ENCODE measurements around the gene UGT3A2. TPM values are rescaled to one million over a fixed set of nuclear protein-coding genes. Genes with fewer than 3 reads are reported as not detected.

UGT3A2 gene
- total and polyA plus RNA-seq, 2 of the 4 experiments (the other 2 are of a cell fraction): not detected

DNA sequence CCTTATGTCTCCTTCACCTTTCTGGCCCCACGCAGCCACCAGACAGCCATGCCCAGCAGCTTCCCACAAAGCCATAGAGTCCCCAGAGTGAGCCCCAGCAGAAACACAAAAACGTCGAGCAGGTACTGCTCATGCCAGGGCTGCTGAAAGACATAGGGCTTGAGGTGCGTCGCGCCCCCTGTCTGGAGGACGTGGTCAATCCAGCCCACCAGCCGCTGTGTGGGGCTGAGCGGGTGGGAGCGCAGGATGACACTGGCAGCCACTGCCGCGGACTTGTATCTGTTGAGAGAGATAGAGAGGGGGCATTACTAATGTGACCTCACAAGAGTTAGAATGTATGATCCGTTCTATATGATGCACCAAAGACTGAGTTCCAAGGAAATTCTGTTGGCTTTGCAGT, 31.0 kb downstream of the UGT3A2 start:
- TF ChIP-seq RAD21 (IDR thresholded peaks at IDR 0.05; ENCODE audit: low read length) (no peak), NFE2L2 (IDR thresholded peaks at IDR 0.05; ENCODE audit: low read depth, low read length) (no peak), BHLHE40 (IDR thresholded peaks at IDR 0.05; ENCODE audit: low read depth, low read length) (no peak), FOS (IDR thresholded peaks at IDR 0.05; ENCODE audit: low read depth, low read length) (no peak), MXI1 (IDR thresholded peaks at IDR 0.05; ENCODE audit: borderline replicate concordance, low read depth, low read length) (no peak), RFX5 (IDR thresholded peaks at IDR 0.05; ENCODE audit: low read depth, low read length) (no peak), SMC3 (IDR thresholded peaks at IDR 0.05; ENCODE audit: low read depth, low read length) (no peak), CEBPB (IDR thresholded peaks at IDR 0.05; ENCODE audit: low read depth, low read length) (no peak)
- TF ChIP-seq, protein P1, sequence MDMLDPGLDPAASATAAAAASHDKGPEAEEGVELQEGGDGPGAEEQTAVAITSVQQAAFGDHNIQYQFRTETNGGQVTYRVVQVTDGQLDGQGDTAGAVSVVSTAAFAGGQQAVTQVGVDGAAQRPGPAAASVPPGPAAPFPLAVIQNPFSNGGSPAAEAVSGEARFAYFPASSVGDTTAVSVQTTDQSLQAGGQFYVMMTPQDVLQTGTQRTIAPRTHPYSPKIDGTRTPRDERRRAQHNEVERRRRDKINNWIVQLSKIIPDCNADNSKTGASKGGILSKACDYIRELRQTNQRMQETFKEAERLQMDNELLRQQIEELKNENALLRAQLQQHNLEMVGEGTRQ (IDR thresholded peaks at IDR 0.05; ENCODE audit: low read depth, low read length): no peak
- TF ChIP-seq, protein P2, sequence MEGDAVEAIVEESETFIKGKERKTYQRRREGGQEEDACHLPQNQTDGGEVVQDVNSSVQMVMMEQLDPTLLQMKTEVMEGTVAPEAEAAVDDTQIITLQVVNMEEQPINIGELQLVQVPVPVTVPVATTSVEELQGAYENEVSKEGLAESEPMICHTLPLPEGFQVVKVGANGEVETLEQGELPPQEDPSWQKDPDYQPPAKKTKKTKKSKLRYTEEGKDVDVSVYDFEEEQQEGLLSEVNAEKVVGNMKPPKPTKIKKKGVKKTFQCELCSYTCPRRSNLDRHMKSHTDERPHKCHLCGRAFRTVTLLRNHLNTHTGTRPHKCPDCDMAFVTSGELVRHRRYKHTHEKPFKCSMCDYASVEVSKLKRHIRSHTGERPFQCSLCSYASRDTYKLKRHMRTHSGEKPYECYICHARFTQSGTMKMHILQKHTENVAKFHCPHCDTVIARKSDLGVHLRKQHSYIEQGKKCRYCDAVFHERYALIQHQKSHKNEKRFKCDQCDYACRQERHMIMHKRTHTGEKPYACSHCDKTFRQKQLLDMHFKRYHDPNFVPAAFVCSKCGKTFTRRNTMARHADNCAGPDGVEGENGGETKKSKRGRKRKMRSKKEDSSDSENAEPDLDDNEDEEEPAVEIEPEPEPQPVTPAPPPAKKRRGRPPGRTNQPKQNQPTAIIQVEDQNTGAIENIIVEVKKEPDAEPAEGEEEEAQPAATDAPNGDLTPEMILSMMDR (conservative IDR thresholded peaks at IDR 0.05; ENCODE audit: low read depth, low read length): no peak
- H3K4me2 ChIP-seq (ENCODE audit: low read depth, low read length): no peak overlapping the region
- no peak overlapping the region for H3K4ac ChIP-seq (ENCODE audit: low read depth, low read length)
- H3K9me1 ChIP-seq (ENCODE audit: insufficient read depth, low read length): no peaks in the 10 kb centered on the region
- no peak overlapping the region for H3K56ac ChIP-seq (ENCODE audit: extremely low read depth, insufficient read depth, low read length)
- in situ Hi-C loops (cut with MboI; ENCODE audit: low sequenced_read_pairs) (no loop called here), dilution Hi-C loops (cut with HindIII; ENCODE audit: low sequenced_read_pairs, unreplicated experiment) (no loop called here), intact Hi-C loops (cut with micrococcal nuclease) (no loop called here)
- no peak overlapping the region for H2AK5ac ChIP-seq (ENCODE audit: low read depth, low read length)
- no TSS peak for BruUV-seq (replicated peaks)
- H3K4me1 ChIP-seq (ENCODE audit: control insufficient read depth, insufficient read depth, low read length): no peaks in the 10 kb centered on the region
- H2BK15ac ChIP-seq (ENCODE audit: low read depth, low read length): no peak overlapping the region
- no peak overlapping the region for H3K27ac ChIP-seq (ENCODE audit: insufficient read depth, low read length)
- H2BK20ac ChIP-seq (ENCODE audit: low read depth, low read length): no peak overlapping the region
- no peak overlapping the region for H4K91ac ChIP-seq (ENCODE audit: insufficient read depth, low read depth, low read length)
- 57% methylated on average over 2 of the region's 13 CpGs; no CpG with 5 or more reads in 1 of the 2 experiments for WGBS, 2 experiments (ENCODE audit: extremely low coverage in 2 of 2, insufficient read length in 1 of 2)
- H4K5ac ChIP-seq (ENCODE audit: low read depth, low read length): no peak overlapping the region
- H3K23ac ChIP-seq (ENCODE audit: low read depth, low read length): no peak overlapping the region
- ATAC-seq (ENCODE audit: low read depth) (no peak), DNase-seq (no peak)
- peak overlapping the region; percentile 53 for H2AFZ ChIP-seq (replicated peaks; ENCODE audit: low read length, poor library complexity)
- no peak overlapping the region for H2BK120ac ChIP-seq (ENCODE audit: low read depth, low read length)
- no peak overlapping the region for H3K9ac ChIP-seq (ENCODE audit: low read depth, low read length)
- no peak overlapping the region for H3K18ac ChIP-seq (ENCODE audit: low read depth, low read length)
- no peak overlapping the region for H2BK5ac ChIP-seq (ENCODE audit: low read depth, low read length, poor library complexity, severe bottlenecking)
- H3K36me3 ChIP-seq (ENCODE audit: control insufficient read depth, insufficient read depth, low read length): no peaks in the 10 kb centered on the region
- CTCF ChIA-PET: interaction anchor here (0.6 kb wide), 1 partner anchor 424 kb away, joined by 3 read pairs; no protein-coding TSS in a partner anchor
- H4K20me1 ChIP-seq (ENCODE audit: insufficient read depth, low read length): no peaks in the 10 kb centered on the region
- no peak overlapping the region for H3K4me3 ChIP-seq (ENCODE audit: insufficient read depth, low read depth, low read length)
- H3K79me1 ChIP-seq (ENCODE audit: low read depth in 1 of 2, low read length in 2 of 2): no peaks in the 10 kb centered on the region
- no peak overlapping the region for H2AK9ac ChIP-seq (replicated peaks; ENCODE audit: low read depth, low read length, poor library complexity)
- POLR2A ChIA-PET (ENCODE audit: unreplicated experiment): no interaction called here
- H3K14ac ChIP-seq (replicated peaks; ENCODE audit: low read depth, low read length): no peak overlapping the region
- no peak overlapping the region for H4K8ac ChIP-seq (ENCODE audit: low read depth in 2 of 2, low read length in 2 of 2)
- H3K27me3 ChIP-seq (ENCODE audit: control insufficient read depth, insufficient read depth, low read length): no peaks in the 10 kb centered on the region
- H3K9me3 ChIP-seq (ENCODE audit: control insufficient read depth, insufficient read depth, low read length): no peaks in the 10 kb centered on the region
